Lung (tissue), 12 donors: ENCODE measurements around the gene PIEZO1. TPM values are rescaled to one million over a fixed set of nuclear protein-coding genes. Genes with fewer than 3 reads are reported as not detected.

Experiments
- ATAC-seq: fragments of 200-7000 bp; cut with Tn5 transposase; one replicate; pipeline ENCODE4 v1.9.1; 2020; ENCODE audit warnings: moderate number of reproducible peaks; ENCODE audit not compliant: insufficient read depth, low FRiP score
- DNase-seq, 3 donors: peaks; one replicate each; pipeline ENCODE4 v3.0.0-alpha.2; 2013 to 2017
- H3K27ac ChIP-seq, 2 donors: one replicate each; pipeline ENCODE4 v1.5.1; 2013; ENCODE audit warnings: mild to moderate bottlenecking in 2 of 2, moderate library complexity in 2 of 2, control low read depth in 1 of 2, inconsistent platforms in 1 of 2, low read depth in 1 of 2, low read length in 1 of 2
- H3K27me3 ChIP-seq, 3 donors: one replicate each; pipeline ENCODE4 v1.5.1; 2013; ENCODE audit warnings: low read length in 2 of 3; ENCODE audit not compliant: control insufficient read depth in 3 of 3, insufficient read depth in 3 of 3
- H3K36me3 ChIP-seq, 4 donors: one replicate each; pipeline ENCODE4 v1.5.1; 2013; ENCODE audit warnings: low read length in 4 of 4, mild to moderate bottlenecking in 1 of 4, moderate library complexity in 1 of 4; ENCODE audit not compliant: control insufficient read depth in 4 of 4, insufficient read depth in 4 of 4
- H3K4me1 ChIP-seq, 5 donors: one replicate each; pipeline ENCODE4 v1.5.1; 2013; ENCODE audit warnings: low read length in 5 of 5, mild to moderate bottlenecking in 2 of 5, moderate library complexity in 1 of 5; ENCODE audit not compliant: control insufficient read depth in 5 of 5, insufficient read depth in 5 of 5
- H3K4me3 ChIP-seq: one replicate; pipeline ENCODE4 v1.5.1; 2013; ENCODE audit warnings: mild to moderate bottlenecking, control low read depth, moderate library complexity
- H3K9ac ChIP-seq, 2 donors: one replicate each; pipeline ENCODE4 v1.5.1; 2013; ENCODE audit warnings: low read length in 2 of 2, control low read depth in 1 of 2; ENCODE audit not compliant: insufficient read depth in 1 of 2
- H3K9me3 ChIP-seq, 4 donors: one replicate each; pipeline ENCODE4 v1.5.1; 2013; ENCODE audit warnings: low read length in 3 of 4, mild to moderate bottlenecking in 1 of 4, moderate library complexity in 1 of 4; ENCODE audit not compliant: control insufficient read depth in 4 of 4, insufficient read depth in 3 of 4
- CTCF ChIP-seq: IDR thresholded peaks from 2 replicates; pipeline ENCODE4 v1.5.1; 2012; ENCODE audit warnings: mild to moderate bottlenecking; ENCODE audit errors: control extremely low read depth, extremely low read depth
- WGBS, 2 donors: extraction: QIAGEN DNeasy Blood & Tissue Kit; methylation state at CpG; one replicate each; pipeline ENCODE4 v1.1.7; 2013; 5-methylcytosine and 5-hydroxymethylcytosine counted together
- polyA plus RNA-seq, 2 donors: library from polyadenylated mRNA; stranded (reverse); fragments of 200-250 nt; gene quantifications; one replicate each; pipeline ENCODE4 v1.2.1, GENCODE V29; 2013
- total RNA-seq, 2 donors: library from RNA; depleted of rRNA in 1 of 2; stranded (reverse); fragments of >200 nt in 1 of 2; gene quantifications; one replicate each; pipeline ENCODE4 v1.2.1, GENCODE V29; 2014 to 2021
- donor health status: control.
- donor health status: control.
- donor health status: Bipolar disorder and iron deficiency.
- donor health status: healthy.
- donor health status: DM: yes; HTN: yes; CAD: no.

The PIEZO1 gene
- total and polyA plus RNA-seq, 4 donors = 113 to 207 (median 190) TPM

GRCh38 chr16:88761830-88762229 is 23.2 kb downstream of the PIEZO1 start:
- Histone ChIP-seq H3K9ac (no peak overlapping the region), H3K36me3 (peaks cover 0 to 12% (median 2%) of the 10 kb centered on the region in 4 donors), H3K27ac (peak overlapping the region in 1 of 2 donors; percentile 62), H3K4me3 (no peak overlapping the region), H3K9me3 (no peaks in the 10 kb centered on the region), H3K4me1 (peaks cover 0 to 44% (median 12%) of the 10 kb centered on the region in 5 donors), H3K27me3 (no peaks in the 10 kb centered on the region)
- DNase-seq (no peak), ATAC-seq (no peak)
- 59 to 67% methylated on average over 10 of the region's 10 CpGs for WGBS, 2 donors
- no peak for TF ChIP-seq CTCF

DNA sequence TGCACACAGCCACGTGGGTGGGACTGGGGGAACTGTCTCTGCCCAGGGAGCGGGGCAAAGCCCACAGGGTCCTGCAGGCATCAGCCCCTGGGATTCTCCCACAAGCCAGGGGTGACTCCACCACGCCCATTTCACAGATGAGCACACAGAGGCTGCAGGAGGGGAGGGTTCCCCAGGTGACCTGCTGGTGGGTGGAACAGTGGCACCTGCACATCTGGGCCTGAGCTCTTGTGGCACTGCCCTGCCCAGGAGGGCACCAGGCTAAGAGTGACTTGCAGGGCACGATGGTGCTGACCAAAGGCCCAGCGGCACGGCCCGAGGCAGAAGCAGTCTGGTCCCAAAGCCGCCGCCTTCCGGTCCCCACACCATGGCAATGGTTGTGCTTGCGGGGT is 23.9 kb downstream of the PIEZO1 start:
- no peak for DNase-seq
- no peak for TF ChIP-seq CTCF
- no peak overlapping the region for H3K9ac ChIP-seq
- H3K27me3 ChIP-seq = no peaks in the 10 kb centered on the region
- H3K27ac ChIP-seq = peak overlapping the region in 1 of 2 donors; percentile 58
- H3K4me1 ChIP-seq = peaks cover 0 to 38% (median 12%) of the 10 kb centered on the region in 5 donors
- 91 to 92% methylated on average over 11 of the region's 11 CpGs for WGBS, 2 donors
- H3K4me3 ChIP-seq = no peak overlapping the region
- H3K36me3 ChIP-seq = peaks cover 0 to 10% (median 2%) of the 10 kb centered on the region in 4 donors
- ATAC-seq = no peak
- no peaks in the 10 kb centered on the region for H3K9me3 ChIP-seq

DNA sequence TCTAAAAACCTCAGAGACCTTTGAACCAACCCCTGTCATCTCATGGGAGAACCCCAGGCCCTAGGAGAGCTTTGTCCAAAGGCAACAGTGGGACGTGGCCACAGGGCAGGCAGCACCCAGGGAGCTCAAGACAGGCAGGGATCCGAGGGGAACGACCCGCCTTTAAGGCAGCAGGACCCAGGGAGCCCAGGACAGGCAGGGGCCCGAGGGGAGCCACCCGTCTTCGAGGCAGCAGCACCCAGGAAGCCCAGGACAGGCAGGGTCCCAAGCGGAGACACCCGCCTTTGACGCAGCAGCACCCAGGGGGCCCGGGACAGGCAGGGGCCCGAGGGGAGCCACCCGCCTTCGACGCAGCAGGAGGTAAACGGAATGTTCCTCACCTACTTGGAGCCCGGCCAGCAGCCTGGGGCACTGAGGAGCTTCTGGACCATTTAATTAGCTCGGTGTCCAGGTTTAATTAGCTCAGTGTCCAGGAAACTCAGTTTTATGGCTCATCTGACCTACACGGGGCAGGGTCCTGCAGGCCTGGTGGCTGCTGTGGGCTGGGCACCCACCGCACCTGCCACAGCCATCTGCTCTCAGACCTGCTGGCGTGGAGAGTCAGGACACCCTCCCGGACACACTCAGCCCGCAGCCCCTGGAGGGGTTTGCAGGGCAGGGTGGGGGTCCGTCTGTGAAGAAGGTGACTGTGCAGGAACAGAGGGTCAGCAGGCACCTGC is 24.4 kb downstream of the PIEZO1 start:
- no peak for ATAC-seq
- H3K27ac ChIP-seq = no peak overlapping the region
- H3K9me3 ChIP-seq = no peaks in the 10 kb centered on the region
- H3K4me3 ChIP-seq = no peak overlapping the region
- H3K9ac ChIP-seq = no peak overlapping the region
- peaks cover 0 to 9% (median 2%) of the 10 kb centered on the region in 4 donors for H3K36me3 ChIP-seq
- peaks cover 0 to 37% (median 9%) of the 10 kb centered on the region in 5 donors for H3K4me1 ChIP-seq
- H3K27me3 ChIP-seq = no peaks in the 10 kb centered on the region
- WGBS, 2 donors = 75 to 89% methylated on average over 24 of the region's 24 CpGs
- TF ChIP-seq CTCF = no peak
- DNase-seq = no peak
